MM.1S (cell line): Measurements from ENCODE around the gene HNRNPC.

Source experiments
- CTCF ChIP-seq: fragments of 300-600 bp; sonication (generic); IDR thresholded peaks from 2 replicates; pipeline ENCODE4 v1.5.1; 2016; ENCODE audit warnings: antibody characterized with exemption, low read length, mixed read lengths
- EZH2 ChIP-seq: fragments of 300-600 bp; sonication (generic); optimal IDR thresholded peaks from 2 replicates; pipeline ENCODE3; 2017; ENCODE audit warnings: low read depth, mild to moderate bottlenecking, antibody characterized with exemption, low read length, mixed read lengths

GRCh38 chr14:21191809-21192446, 77.3 kb downstream of the HNRNPC start:
- TF ChIP-seq EZH2: no peak
- no peak for TF ChIP-seq CTCF
